Measurements from ENCODE around the gene EPB42. TPM values are rescaled to one million over a fixed set of nuclear protein-coding genes. Genes with fewer than 3 reads are reported as not detected.
"Not testable (repeated sequence)": the region's sequence is repeated elsewhere in the genome, so short reads cannot be mapped to it uniquely, and the experiment has no call there.

EPB42 gene
- total RNA-seq, 2 experiments from 2014 or later = not detected

DNA sequence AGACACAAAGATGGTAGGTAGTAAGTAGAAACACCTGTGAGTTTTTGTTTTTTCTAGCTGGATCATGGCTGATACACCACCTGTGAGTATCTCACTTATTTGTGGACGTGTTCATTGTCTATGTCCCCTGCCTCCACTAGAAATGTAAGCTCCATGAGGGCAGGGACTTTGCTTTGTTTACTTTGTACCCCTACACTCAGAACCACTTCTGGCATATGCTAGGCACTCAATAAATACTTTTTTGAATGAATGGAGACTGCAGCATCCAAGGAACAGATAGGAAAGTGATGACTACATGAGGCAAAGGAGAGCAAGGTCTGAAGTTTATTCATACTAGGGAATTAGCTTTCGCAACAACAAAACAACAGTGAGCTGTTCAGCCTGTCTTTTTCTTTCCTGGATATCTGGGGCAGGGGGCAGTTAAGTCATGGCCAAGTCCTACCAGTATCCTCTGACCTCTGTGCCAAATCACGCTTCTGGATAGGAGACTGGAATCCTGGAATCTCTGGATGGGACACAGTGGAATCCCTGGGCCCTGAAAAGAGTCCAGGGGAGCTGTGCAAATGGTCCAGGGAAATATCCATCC is 11.6 kb upstream of the EPB42 start:
- no peaks in the 10 kb centered on the region for H3K36me3 Mint-ChIP-seq
- POLR2A ChIA-PET = no interaction called here
- no peak for ATAC-seq (ENCODE audit: low read depth)
- no peaks in the 10 kb centered on the region for H3K9me3 Mint-ChIP-seq
- H3K4me1 Mint-ChIP-seq = peaks cover 15% of the 10 kb centered on the region
- H3K27me3 Mint-ChIP-seq = peaks cover 10% of the 10 kb centered on the region
- no peak overlapping the region for H3K4me3 Mint-ChIP-seq
- no peak for DNase-seq
- no peak overlapping the region for H3K27ac Mint-ChIP-seq

DNA sequence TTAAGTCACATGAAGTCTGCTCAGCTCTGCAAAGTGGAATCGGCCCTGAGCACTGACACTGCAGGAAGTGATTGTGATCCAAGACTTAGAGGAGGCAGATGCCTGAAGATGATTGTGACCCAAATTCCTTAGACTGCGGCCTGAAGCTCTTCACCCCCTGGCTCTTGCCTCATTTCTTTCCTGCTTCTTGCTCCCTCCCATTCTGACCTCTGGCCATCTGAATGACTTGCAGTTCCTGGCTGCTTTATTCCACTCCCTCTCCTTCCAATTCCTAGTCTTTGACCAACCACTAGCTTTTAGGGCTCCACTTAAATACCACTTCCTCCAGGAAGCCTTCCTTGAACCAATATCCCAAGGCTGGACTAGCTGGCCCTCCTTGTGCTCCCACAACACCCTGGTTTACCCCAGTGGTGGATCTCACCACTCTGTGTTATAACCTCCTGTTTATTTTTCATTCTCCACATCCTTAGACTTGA is 9.9 kb upstream of the EPB42 start:
- DNase-seq (no peak), ATAC-seq (ENCODE audit: low read depth) (no peak)
- Mint-ChIP-seq H3K9me3 (no peaks in the 10 kb centered on the region), H3K36me3 (no peaks in the 10 kb centered on the region), H3K27me3 (peaks cover 10% of the 10 kb centered on the region), H3K27ac (no peak overlapping the region), H3K4me3 (no peak overlapping the region), H3K4me1 (peaks cover 9% of the 10 kb centered on the region)
- POLR2A ChIA-PET = no interaction called here

DNA sequence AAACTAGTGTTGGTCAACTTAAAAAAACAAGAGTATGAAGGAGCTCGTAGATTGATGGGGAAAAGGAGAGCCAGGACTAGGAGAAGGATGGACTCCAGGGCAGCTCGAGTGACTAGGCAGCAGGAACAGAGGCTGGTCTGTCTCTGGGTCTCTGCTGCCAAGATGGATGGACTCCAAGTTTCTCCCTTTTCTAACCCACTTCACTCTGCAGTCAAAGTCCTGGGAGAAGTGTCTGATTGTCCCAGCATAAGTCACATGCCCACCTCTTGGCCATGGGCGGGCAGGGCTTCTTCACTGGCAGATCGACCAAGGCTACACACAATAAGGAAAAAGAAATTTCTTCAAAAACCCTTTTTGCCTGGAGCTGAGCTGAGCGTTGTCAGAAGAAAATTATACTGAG is 9.2 kb upstream of the EPB42 start:
- DNase-seq (no peak), ATAC-seq (ENCODE audit: low read depth) (no peak)
- no peaks in the 10 kb centered on the region for H3K9me3 Mint-ChIP-seq
- no peaks in the 10 kb centered on the region for H3K36me3 Mint-ChIP-seq
- H3K27ac Mint-ChIP-seq = no peak overlapping the region
- no peak overlapping the region for H3K4me3 Mint-ChIP-seq
- peaks cover 10% of the 10 kb centered on the region for H3K27me3 Mint-ChIP-seq
- H3K4me1 Mint-ChIP-seq = peaks cover 10% of the 10 kb centered on the region
- POLR2A ChIA-PET = no interaction called here

DNA sequence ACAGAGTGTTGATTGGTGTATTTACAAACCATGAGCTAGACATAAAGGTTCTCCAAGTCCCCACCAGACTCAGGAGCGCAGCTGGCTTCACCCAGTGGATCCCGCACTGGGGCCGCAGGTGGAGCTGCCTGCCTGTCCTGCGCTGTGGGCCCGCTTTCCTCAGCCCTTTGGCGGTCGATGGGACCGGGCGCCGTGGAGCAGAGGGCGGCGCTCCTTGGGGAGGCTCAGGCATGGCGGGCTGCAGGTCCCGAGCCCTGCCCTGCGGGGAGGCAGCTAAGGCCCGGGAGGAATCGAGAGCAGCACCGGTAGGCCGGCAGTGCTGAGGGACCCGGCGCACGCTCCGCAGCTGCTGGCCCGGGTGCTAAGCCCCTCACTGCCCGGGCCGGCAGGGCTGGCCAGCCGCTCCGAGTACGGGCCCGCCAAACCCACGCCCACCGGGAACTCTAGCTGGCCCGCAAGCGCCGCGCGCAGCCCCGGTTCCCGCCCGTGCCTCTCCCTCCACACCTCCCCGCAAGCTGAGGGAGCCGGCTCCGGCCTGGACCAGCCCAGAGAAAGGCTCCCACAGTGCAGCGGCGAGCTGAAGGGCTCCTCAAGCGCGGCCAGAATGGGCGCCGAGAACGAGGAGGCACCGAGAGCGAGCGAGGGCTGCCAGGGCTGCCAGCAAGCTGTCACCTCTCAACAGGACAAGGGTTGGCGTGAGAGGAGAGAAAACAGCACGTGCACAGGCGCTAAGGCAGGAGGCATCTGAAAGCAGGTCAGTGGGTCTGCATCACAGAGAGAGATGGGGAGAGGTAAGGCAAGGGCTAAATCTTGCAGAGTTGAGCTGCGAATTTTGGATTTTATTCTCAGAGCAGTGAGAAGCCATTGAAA is 5.9 kb upstream of the EPB42 start:
- H3K36me3 Mint-ChIP-seq = no peaks in the 10 kb centered on the region
- POLR2A ChIA-PET = interaction anchor here (1.4 kb wide), 1 partner anchor 30 kb away, joined by 5 read pairs; no protein-coding TSS in a partner anchor
- H3K4me1 Mint-ChIP-seq = peaks cover 1% of the 10 kb centered on the region
- DNase-seq (no peak), ATAC-seq (ENCODE audit: low read depth) (no peak)
- H3K27ac Mint-ChIP-seq = no peak overlapping the region
- no peak overlapping the region for H3K4me3 Mint-ChIP-seq
- H3K9me3 Mint-ChIP-seq = no peaks in the 10 kb centered on the region
- H3K27me3 Mint-ChIP-seq = peaks cover 28% of the 10 kb centered on the region

DNA sequence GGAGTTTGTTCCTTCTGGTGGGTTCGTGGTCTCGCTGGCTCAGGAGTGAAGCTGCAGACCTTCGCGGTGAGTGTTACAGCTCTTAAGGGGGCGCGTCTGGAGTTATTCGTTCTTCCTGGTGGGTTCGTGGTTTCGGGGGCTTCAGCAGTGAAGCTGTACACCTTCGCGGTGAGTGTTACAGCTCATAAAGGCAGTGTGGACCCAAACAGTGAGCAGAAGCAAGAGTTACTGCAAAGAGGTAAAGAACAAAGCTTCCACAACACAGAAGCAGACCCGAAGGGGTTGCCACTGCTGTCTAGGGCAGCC is 5.1 kb upstream of the EPB42 start:
- H3K27me3 Mint-ChIP-seq = peaks cover 30% of the 10 kb centered on the region
- H3K4me3 Mint-ChIP-seq = peak overlapping the region; percentile 31
- not testable (repeated sequence) for H3K4me1 Mint-ChIP-seq; H3K9me3 Mint-ChIP-seq; H3K27ac Mint-ChIP-seq; ATAC-seq (ENCODE audit: low read depth); DNase-seq; H3K36me3 Mint-ChIP-seq
- POLR2A ChIA-PET = interaction anchor here (0.9 to 1.4 kb wide), 4 partner anchors 31 to 60 kb away, joined by 3 to 7 read pairs (median 4); no protein-coding TSS in a partner anchor

DNA sequence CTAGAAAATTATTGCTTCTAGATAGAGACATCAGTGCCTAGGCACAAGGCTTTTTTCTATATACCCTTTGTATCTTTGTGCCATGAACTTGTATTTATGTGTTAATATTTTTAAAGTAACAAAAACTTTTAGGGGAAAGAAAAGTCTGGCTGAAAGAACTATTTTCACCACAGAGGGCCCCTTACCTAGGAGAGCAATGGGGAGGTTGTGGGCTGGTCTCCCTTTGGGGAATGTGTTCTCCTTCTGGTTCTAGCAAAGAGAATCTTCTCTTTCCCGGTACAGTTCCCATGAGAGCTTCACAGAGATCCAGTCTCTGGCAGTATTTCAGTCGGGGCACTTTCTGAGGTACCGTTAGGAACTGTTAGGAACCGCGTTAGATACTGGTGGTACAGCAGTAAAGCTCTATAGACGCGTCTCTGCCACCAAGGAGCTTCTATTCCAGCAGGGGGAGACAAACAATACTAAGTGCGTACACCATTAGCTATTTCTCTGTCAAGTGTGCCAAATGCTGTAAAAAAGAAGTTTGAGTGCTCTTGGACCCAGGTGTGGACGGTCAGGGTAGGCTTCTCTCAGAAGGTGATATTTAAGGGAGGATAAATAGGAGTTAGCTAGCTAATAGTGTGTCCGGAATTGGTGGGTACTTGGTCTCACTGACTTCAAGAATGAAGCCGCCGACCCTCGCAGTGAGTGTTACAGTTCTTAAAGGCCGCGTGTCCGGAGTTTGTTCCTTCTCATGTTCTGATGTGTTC is 4.6 kb upstream of the EPB42 start:
- peaks cover 31% of the 10 kb centered on the region for H3K27me3 Mint-ChIP-seq
- ATAC-seq (ENCODE audit: low read depth) = peak; percentile 98
- peak overlapping the region; percentile 31 for H3K4me3 Mint-ChIP-seq
- no peaks in the 10 kb centered on the region for H3K9me3 Mint-ChIP-seq
- no peak for DNase-seq
- H3K4me1 Mint-ChIP-seq = peaks cover 2% of the 10 kb centered on the region
- no peaks in the 10 kb centered on the region for H3K36me3 Mint-ChIP-seq
- no peak overlapping the region for H3K27ac Mint-ChIP-seq
- POLR2A ChIA-PET = interaction anchor here (0.9 to 1.4 kb wide), 4 partner anchors 31 to 60 kb away, joined by 3 to 7 read pairs (median 4); no protein-coding TSS in a partner anchor

DNA sequence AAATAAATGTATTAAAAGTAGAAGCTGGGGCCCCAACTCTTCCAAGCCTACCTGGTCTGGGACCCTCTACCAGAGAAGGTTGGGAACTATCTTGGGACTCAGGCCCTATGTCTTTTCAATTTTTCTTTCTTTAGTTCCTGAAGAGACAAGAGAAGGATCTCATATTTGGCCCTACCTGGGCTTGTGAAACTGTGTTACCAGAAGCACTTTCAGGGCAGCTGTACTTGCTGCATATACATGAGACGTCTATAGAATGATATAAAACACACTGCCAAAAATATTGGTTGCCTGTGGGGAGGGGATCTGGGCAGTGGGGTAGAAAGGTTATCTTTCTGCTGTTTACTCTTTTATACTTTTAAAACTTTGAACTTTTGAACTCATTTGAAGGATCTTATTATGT is 604 bp upstream of the EPB42 start:
- Mint-ChIP-seq H3K27ac (no peak overlapping the region), H3K4me3 (no peak overlapping the region), H3K27me3 (peaks cover 42% of the 10 kb centered on the region), H3K4me1 (peaks cover 6% of the 10 kb centered on the region), H3K9me3 (no peaks in the 10 kb centered on the region), H3K36me3 (no peaks in the 10 kb centered on the region)
- no peak for DNase-seq
- ATAC-seq (ENCODE audit: low read depth) = no peak
- POLR2A ChIA-PET = interaction anchor here (0.7 kb wide), 1 partner anchor 587 kb away, joined by 3 read pairs; no protein-coding TSS in a partner anchor

DNA sequence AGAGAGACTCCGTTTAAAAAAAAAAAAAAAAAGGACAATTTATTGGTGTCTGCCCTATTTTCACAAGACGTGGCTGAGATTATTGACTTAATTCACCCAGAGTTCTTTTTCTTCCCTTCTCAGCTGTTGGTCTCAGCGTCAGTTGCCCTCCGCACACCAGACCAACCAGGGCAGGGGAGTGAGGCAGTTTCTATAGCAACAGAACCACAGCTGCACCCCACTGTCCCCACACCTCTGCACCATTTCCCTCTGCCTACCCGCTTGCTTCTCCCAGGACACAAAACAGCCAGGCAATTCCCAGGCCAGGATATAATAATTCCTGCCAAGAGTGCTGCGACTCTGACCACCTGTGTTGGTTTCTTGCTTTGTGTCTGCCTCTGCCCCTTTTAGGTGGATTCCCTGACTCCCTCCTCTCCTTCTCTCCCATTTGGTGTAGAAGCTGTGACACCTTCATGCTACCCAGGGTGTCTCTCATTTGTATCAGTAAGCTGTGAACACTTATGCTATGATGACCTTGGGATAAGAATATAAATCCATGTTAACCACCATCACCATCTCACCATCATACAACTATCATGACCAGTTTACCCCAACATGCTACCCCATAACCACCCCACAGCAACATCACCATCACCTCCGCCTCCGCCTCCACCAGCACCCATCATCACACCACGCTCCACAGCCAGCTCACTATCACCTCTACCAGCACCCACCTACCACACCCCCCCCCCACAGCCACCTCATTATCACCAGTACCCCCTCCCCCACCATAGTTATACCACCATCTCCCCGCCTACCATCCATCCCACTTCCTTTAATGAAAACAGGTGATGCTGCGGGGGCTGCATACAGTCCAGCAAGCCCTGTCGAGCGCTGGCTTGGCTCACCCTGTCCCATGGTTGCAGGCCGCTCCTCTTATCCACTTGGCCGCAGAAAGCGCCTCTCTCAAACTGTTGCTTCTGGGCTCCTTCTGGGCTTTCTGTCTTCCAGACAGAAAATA is 589 bp downstream of the EPB42 start:
- Mint-ChIP-seq H3K4me3 (no peak overlapping the region), H3K36me3 (no peaks in the 10 kb centered on the region), H3K4me1 (peaks cover 4% of the 10 kb centered on the region), H3K27me3 (peaks cover 42% of the 10 kb centered on the region), H3K27ac (no peak overlapping the region), H3K9me3 (no peaks in the 10 kb centered on the region)
- no peak for ATAC-seq (ENCODE audit: low read depth)
- POLR2A ChIA-PET = no interaction called here
- DNase-seq = no peak

DNA sequence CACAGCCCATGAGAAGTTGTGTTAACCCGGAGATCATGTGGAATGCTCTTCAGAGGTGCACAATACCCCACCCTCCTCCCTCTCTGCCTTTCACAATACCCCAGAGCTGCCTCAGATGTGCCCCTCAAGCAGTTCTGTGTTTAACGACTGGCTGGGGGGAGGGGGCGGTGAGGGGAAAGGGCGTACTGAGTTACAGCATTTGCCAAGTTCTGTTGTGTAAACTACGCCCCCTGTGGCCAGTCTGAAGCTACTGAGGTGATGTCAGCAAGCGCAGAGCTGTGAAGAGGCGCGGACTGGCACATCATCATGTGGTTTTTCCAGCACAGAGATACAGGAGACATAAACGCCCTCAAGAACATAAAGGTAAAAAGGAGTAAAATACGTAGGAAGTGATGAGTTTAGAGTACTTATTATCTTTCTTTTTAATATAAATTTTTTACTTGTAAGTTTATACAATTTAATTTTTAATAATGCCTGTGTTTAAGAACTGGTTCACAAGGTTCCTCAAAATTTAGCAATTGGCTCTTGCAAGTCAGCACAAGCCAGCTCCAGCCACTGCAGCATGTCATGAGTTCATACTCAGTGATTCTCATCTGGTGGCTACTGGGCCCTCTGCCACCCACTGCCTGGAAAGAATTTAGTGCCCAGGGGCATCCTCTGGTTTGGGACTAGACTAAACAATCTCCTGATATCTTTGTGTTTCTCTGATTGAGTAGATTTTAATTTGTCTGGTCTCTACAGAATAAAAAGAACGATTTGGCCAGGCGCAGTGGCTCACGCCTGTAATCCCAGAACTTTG is 1.7 kb downstream of the EPB42 start:
- H3K27ac Mint-ChIP-seq = no peak overlapping the region
- H3K9me3 Mint-ChIP-seq = no peaks in the 10 kb centered on the region
- no peak overlapping the region for H3K4me3 Mint-ChIP-seq
- peaks cover 41% of the 10 kb centered on the region for H3K27me3 Mint-ChIP-seq
- POLR2A ChIA-PET = no interaction called here
- H3K36me3 Mint-ChIP-seq = no peaks in the 10 kb centered on the region
- DNase-seq = no peak
- peaks cover 4% of the 10 kb centered on the region for H3K4me1 Mint-ChIP-seq
- no peak for ATAC-seq (ENCODE audit: low read depth)

DNA sequence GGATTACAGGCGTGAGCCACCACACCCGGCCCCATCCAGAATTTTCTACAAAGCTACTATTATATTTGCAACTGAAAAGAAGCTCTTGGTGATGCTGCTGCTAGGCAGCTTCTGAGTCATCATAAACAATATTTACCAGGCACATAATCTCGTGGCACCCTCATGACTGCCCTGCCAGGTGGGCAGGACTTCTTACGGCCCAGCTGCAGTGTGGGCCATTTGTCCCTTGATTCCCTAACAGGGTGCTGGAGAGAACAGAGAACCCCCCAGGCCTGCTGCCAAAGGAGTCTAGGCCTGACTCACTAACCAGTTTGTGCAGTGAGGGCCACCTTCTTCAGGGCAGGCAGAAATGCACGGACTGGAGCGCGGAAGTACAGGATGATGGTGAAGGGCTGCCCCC is 4.9 kb downstream of the EPB42 start:
- DNase-seq (no peak), ATAC-seq (ENCODE audit: low read depth) (no peak)

DNA sequence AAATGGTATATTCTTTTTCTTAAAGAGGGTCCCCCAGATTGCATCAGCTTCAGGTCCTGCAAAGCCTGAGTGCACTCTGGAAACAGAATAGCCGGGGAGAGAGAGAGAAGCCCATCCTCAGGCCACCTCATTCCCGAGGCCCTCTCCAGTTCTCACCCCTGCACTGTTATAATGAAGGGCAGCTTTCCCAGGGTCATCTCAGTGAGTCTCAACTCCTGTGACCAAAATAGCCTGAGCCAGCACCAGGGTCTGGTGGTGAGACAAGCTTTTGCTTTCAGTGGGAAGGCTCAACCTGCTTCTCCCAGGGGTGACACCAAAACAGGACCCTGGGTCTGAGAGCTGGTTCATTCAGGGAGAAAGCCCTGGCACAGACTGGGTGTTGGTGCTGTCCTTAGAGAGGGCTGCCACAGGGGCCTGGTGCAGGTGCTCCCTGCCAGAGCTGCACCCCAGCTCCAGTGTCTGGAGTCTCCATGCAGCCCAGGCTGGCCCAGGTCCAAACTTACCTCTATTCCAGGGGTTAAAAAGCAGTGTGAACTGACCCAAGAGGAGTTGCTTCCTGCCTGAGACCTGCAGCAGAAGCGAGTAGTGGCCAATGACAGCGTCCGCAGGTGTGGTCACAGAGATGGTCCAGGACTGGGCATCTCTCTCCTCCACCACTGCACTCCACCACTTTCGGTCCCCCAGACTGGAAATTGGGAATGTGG is 6.1 kb downstream of the EPB42 start:
- Mint-ChIP-seq H3K36me3 (no peaks in the 10 kb centered on the region), H3K4me1 (no peaks in the 10 kb centered on the region), H3K27me3 (peaks cover 22% of the 10 kb centered on the region), H3K4me3 (no peak overlapping the region), H3K9me3 (no peaks in the 10 kb centered on the region), H3K27ac (no peak overlapping the region)
- POLR2A ChIA-PET = no interaction called here
- ATAC-seq (ENCODE audit: low read depth) (no peak), DNase-seq (no peak)

More for the DNA sequence above, 4.9 kb downstream of the EPB42 start:
- Mint-ChIP-seq H3K36me3 (no peaks in the 10 kb centered on the region), H3K27ac (no peak overlapping the region), H3K9me3 (no peaks in the 10 kb centered on the region), H3K27me3 (peaks cover 27% of the 10 kb centered on the region), H3K4me3 (no peak overlapping the region), H3K4me1 (peaks cover 4% of the 10 kb centered on the region)
- POLR2A ChIA-PET = no interaction called here

DNA sequence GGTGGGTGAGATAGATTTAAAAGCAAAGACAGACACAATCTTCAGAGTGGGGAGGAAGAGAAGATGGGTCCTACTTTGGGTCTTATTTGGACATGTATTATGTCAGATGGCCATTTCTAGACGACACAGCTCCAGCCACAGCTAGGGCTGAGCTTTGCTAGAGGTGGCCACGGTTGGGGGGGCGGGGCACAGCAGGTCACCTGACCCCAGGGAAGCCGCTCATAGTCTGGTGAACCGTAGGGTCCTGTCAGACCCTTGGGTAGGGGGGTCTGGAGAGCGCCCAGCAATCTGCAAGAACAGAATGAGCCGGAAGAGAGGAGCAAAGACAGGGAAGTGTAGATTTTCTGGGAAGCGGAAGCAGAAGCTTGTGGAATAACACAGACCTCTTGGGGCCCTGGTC is 6.6 kb downstream of the EPB42 start:
- no peaks in the 10 kb centered on the region for H3K36me3 Mint-ChIP-seq
- no peaks in the 10 kb centered on the region for H3K4me1 Mint-ChIP-seq
- H3K27me3 Mint-ChIP-seq = peaks cover 20% of the 10 kb centered on the region
- no peak overlapping the region for H3K4me3 Mint-ChIP-seq
- no peak for DNase-seq
- H3K9me3 Mint-ChIP-seq = no peaks in the 10 kb centered on the region
- POLR2A ChIA-PET = no interaction called here
- ATAC-seq (ENCODE audit: low read depth) = no peak
- no peak overlapping the region for H3K27ac Mint-ChIP-seq

Data from activated naive CD8-positive, alpha-beta T cell treated with anti-CD3 and anti-CD28 coated beads, Interleukin-2, amount 10 ng/mL, durations not matched to agents 7 days and 5 days (primary cell).